ENCODE data around the gene BCAR1.

- TF ChIP-seq TP53 (CRISPR knock-in tag; IDR thresholded peaks at IDR 0.05), result no peak
- no peak for TF ChIP-seq CTCF (IDR thresholded peaks at IDR 0.05)
- no peak for TF ChIP-seq ZNF512 (CRISPR knock-in tag; IDR thresholded peaks at IDR 0.05; ENCODE audit: borderline replicate concordance)
- TF ChIP-seq MAX (CRISPR knock-in tag; IDR thresholded peaks at IDR 0.05), result no peak
- TF ChIP-seq E2F5 (CRISPR knock-in tag; IDR thresholded peaks at IDR 0.05), result no peak
- TF ChIP-seq NR2C2 (CRISPR knock-in tag; IDR thresholded peaks at IDR 0.05), result no peak
- TF ChIP-seq CREM (CRISPR knock-in tag; IDR thresholded peaks at IDR 0.05), result no peak
- TF ChIP-seq ZBTB43 (CRISPR knock-in tag; IDR thresholded peaks at IDR 0.05), result no peak
Measured at GRCh38 chr16:75272097-75272551, 20.7 kb upstream of the BCAR1 start.

Data from WTC11 (cell line).